Measurements from ENCODE around the gene DNAI2.

The DNAI2 gene

GRCh38 chr17:74343121-74343520, 69.1 kb downstream of the DNAI2 start:
- no peak for DNase-seq

GRCh38 chr17:74343526-74344284, 69.7 kb downstream of the DNAI2 start:
- no peak for DNase-seq

GRCh38 chr17:74344658-74345057, 70.6 kb downstream of the DNAI2 start:
- no peak for DNase-seq

GRCh38 chr17:74345433-74346241, 71.6 kb downstream of the DNAI2 start:
- no peak for DNase-seq

GRCh38 chr17:74347646-74348045, 73.6 kb downstream of the DNAI2 start:
- DNase-seq = no peak

- no peak for DNase-seq
Measured at GRCh38 chr17:74349120-74349519, 75.1 kb downstream of the DNAI2 start.

GRCh38 chr17:74350486-74350885, 76.5 kb downstream of the DNAI2 start:
- no peak for DNase-seq

- DNase-seq = no peak
Measured at GRCh38 chr17:74351552-74352210, 77.6 kb downstream of the DNAI2 start.

- no peak for DNase-seq
Measured at GRCh38 chr17:74353446-74354060, 79.5 kb downstream of the DNAI2 start.

GRCh38 chr17:74354123-74354522, 80.1 kb downstream of the DNAI2 start:
- peak; percentile 82 for DNase-seq

- no peak for DNase-seq
Measured at GRCh38 chr17:74354561-74354960, 80.5 kb downstream of the DNAI2 start.

- DNase-seq = no peak
Measured at GRCh38 chr17:74355065-74355464, 81.0 kb downstream of the DNAI2 start.

GRCh38 chr17:74356646-74357465, 82.8 kb downstream of the DNAI2 start:
- DNase-seq = peak; percentile 65

- DNase-seq = no peak
Measured at GRCh38 chr17:74357466-74357809, 83.4 kb downstream of the DNAI2 start.

- no peak for DNase-seq
Measured at GRCh38 chr17:74358697-74359096, 84.7 kb downstream of the DNAI2 start.

- no peak for DNase-seq
Measured at GRCh38 chr17:74359916-74360315, 85.9 kb downstream of the DNAI2 start.

- no peak for DNase-seq
Measured at GRCh38 chr17:74360899-74361229, 86.8 kb downstream of the DNAI2 start.

GRCh38 chr17:74361230-74362068, 87.4 kb downstream of the DNAI2 start, which contains the start of gene BTBD17:
TSS of gene BTBD17 (minus strand) at chr17:74361868. CDS start at chr17:74361819, 49 bp downstream.
- DNase-seq = peak; percentile 80

GRCh38 chr17:74362069-74362405, 88.0 kb downstream of the DNAI2 start:
- DNase-seq = no peak

- no peak for DNase-seq
Measured at GRCh38 chr17:74362810-74363498, 88.9 kb downstream of the DNAI2 start.
